GM12878 (cell line): Measurements from ENCODE around the gene LEFTY1.

Experiments used
- CEBPB ChIP-seq, 2 experiments: fragments of 150-350 bp in 1 of 2; IDR thresholded peaks; 2 replicates each; pipeline ENCODE4 v1.6.1; 2012 to 2014; ENCODE audit warnings: low read depth in 2 of 2, low read length in 2 of 2, borderline replicate concordance in 1 of 2, inconsistent platforms in 1 of 2
- EED ChIP-seq: sonication (generic); IDR thresholded peaks from 2 replicates; pipeline ENCODE4 v1.6.1; 2016; ENCODE audit warnings: antibody characterized with exemption, low read depth
- EZH2 ChIP-seq: IDR thresholded peaks from 2 replicates; pipeline ENCODE4 v1.6.1; 2012; ENCODE audit warnings: low read depth, mild to moderate bottlenecking, control low read depth, inconsistent platforms, low read length, borderline replicate concordance; ENCODE audit not compliant: control insufficient read depth
- GABPA ChIP-seq: IDR thresholded peaks from 2 replicates; pipeline ENCODE4 v1.6.1; 2014; ENCODE audit warnings: antibody characterized with exemption, low read depth, mild to moderate bottlenecking, inconsistent platforms
- NKRF ChIP-seq: fragments of 450-650 bp; conservative IDR thresholded peaks from 2 replicates; pipeline ENCODE4 v1.6.1; 2017; ENCODE audit warnings: mild to moderate bottlenecking, moderate library complexity
- TCF7 ChIP-seq: IDR thresholded peaks from 2 replicates; pipeline ENCODE4 v1.6.1; 2014; ENCODE audit warnings: antibody characterized with exemption, borderline replicate concordance
- TF ChIP-seq, protein P1 (sequence below), 3 experiments: IDR thresholded peaks in 2 of 3; conservative IDR thresholded peaks in 1 of 3; 2 replicates each; pipeline ENCODE4 v1.5.1; 2011; ENCODE audit warnings: low read depth in 3 of 3, low read length in 3 of 3, mild to moderate bottlenecking in 3 of 3, control low read depth in 2 of 3, moderate library complexity in 2 of 3, inconsistent platforms in 1 of 3, mixed read lengths in 1 of 3; ENCODE audit not compliant: control insufficient read depth in 2 of 3, insufficient read depth in 1 of 3; ENCODE audit errors: extremely low read depth in 1 of 3

- TF ChIP-seq CEBPB (IDR thresholded peaks at IDR 0.05; ENCODE audit: borderline replicate concordance in 1 of 2, low read depth in 2 of 2, low read length in 2 of 2), result no peak
- TF ChIP-seq NKRF, result no peak
- no peak for TF ChIP-seq TCF7
- TF ChIP-seq, protein P1, sequence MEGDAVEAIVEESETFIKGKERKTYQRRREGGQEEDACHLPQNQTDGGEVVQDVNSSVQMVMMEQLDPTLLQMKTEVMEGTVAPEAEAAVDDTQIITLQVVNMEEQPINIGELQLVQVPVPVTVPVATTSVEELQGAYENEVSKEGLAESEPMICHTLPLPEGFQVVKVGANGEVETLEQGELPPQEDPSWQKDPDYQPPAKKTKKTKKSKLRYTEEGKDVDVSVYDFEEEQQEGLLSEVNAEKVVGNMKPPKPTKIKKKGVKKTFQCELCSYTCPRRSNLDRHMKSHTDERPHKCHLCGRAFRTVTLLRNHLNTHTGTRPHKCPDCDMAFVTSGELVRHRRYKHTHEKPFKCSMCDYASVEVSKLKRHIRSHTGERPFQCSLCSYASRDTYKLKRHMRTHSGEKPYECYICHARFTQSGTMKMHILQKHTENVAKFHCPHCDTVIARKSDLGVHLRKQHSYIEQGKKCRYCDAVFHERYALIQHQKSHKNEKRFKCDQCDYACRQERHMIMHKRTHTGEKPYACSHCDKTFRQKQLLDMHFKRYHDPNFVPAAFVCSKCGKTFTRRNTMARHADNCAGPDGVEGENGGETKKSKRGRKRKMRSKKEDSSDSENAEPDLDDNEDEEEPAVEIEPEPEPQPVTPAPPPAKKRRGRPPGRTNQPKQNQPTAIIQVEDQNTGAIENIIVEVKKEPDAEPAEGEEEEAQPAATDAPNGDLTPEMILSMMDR (IDR thresholded peaks at IDR 0.05 in 2 of 3, conservative IDR thresholded peaks at IDR 0.05 in 1 of 3; ENCODE audit: control insufficient read depth in 2 of 3, extremely low read depth in 1 of 3, insufficient read depth in 1 of 3, low read depth in 3 of 3, low read length in 3 of 3), result no peak
- no peak for TF ChIP-seq GABPA
- no peak for TF ChIP-seq EED
- no peak for TF ChIP-seq EZH2
Measured at GRCh38 chr1:225919906-225920305, 31.0 kb upstream of the LEFTY1 start.
